GM12801 (cell line): ENCODE data around the gene REPIN1.

Experiments used
- CTCF ChIP-seq: IDR thresholded peaks from one replicate; pipeline ENCODE4 v1.5.1; 2011; ENCODE audit warnings: control low read depth; ENCODE audit not compliant: insufficient read length; ENCODE audit errors: extremely low read depth

REPIN1 gene

GRCh38 chr7:150361807-150362621, 6.6 kb upstream of the REPIN1 start:
- no peak for TF ChIP-seq CTCF

- no peak for TF ChIP-seq CTCF
These were observed 5.3 kb upstream of the REPIN1 start for GRCh38 chr7:150363370-150363769.

GRCh38 chr7:150363872-150364271, 4.8 kb upstream of the REPIN1 start:
- no peak for TF ChIP-seq CTCF

- TF ChIP-seq CTCF: no peak
These were observed 3.4 kb upstream of the REPIN1 start for GRCh38 chr7:150365194-150365593.

GRCh38 chr7:150365673-150366398, 2.8 kb upstream of the REPIN1 start:
- no peak for TF ChIP-seq CTCF

GRCh38 chr7:150367677-150368095, 936 bp upstream of the REPIN1 start:
- no peak for TF ChIP-seq CTCF

GRCh38 chr7:150368884-150369747, 494 bp downstream of the REPIN1 start:
- TF ChIP-seq CTCF: no peak
